Right lung (tissue), 5 donors: ENCODE measurements around the gene PIK3R2. TPM values are rescaled to one million over a fixed set of nuclear protein-coding genes. Genes with fewer than 3 reads are reported as not detected.
"Not testable (repeated sequence)": the region's sequence is repeated elsewhere in the genome, so short reads cannot be mapped to it uniquely, and the experiment has no call there.

Experiments used
- DNase-seq, 2 donors: peaks; one replicate each; pipeline ENCODE4 v3.0.0-alpha.2; 2013
- polyA plus RNA-seq, 5 donors: library from polyadenylated mRNA; unstranded; fragments of 120-200 nt; gene quantifications; one replicate each; pipeline versions ENCODE4 v1.2.1 to v1.2.3, GENCODE V29; 2013; ENCODE audit warnings: inconsistent platforms in 1 of 5, low replicate concordance in 1 of 5; ENCODE audit not compliant: insufficient read length in 5 of 5, insufficient read depth in 1 of 5

PIK3R2 gene
- polyA plus RNA-seq, 5 donors: 20.7 to 57.0 (median 27.6) TPM

DNA sequence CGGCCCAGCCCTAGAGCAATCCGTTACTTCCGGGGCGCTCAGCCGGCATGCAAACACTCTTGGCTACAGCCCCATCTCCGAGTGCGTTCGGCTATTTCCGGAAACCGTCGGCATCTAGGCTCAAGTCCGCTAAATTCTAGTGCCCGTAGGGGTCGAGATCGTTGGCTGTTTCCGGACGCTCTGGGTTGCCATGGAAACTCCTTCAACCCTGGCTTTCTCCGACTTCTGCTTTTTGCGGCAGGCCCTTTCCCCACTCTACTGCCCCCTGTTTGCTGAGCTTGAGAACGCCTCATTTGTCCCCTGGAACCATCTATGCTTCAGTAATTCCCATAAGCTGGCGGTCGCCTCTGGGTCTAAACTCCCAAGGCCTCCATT lies 534 bp upstream of the PIK3R2 start:
- DNase-seq: peak; percentile 94 to 97

DNA sequence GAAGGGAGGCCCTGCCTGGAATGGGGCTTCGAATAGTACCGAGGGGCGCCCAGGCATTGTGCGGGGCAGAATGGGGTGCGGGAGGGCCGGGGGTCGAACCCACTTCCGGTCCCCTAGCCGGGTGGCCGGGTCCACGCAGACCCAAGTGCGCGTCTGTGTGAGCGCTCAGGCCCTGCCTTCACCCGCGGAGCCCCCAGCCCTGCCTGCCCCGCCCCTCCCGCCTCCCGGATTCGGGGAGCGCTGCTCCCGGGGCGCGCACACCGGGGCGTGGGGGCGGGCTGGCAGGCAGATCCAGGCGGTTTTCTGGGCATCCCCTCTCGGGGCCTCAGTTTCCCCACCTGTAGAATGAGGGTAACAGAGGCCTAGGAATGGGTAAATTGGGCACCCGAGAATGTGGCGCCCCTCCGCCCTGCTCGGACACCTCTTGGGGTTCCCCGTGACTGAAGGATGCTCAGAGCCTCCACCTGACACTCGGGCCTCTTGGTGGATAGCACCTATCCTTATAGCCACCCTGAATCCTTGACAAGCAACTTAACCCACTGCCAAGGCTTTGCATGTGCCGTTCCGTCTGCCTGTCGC lies 682 bp downstream of the PIK3R2 start:
- no peak for DNase-seq

DNA sequence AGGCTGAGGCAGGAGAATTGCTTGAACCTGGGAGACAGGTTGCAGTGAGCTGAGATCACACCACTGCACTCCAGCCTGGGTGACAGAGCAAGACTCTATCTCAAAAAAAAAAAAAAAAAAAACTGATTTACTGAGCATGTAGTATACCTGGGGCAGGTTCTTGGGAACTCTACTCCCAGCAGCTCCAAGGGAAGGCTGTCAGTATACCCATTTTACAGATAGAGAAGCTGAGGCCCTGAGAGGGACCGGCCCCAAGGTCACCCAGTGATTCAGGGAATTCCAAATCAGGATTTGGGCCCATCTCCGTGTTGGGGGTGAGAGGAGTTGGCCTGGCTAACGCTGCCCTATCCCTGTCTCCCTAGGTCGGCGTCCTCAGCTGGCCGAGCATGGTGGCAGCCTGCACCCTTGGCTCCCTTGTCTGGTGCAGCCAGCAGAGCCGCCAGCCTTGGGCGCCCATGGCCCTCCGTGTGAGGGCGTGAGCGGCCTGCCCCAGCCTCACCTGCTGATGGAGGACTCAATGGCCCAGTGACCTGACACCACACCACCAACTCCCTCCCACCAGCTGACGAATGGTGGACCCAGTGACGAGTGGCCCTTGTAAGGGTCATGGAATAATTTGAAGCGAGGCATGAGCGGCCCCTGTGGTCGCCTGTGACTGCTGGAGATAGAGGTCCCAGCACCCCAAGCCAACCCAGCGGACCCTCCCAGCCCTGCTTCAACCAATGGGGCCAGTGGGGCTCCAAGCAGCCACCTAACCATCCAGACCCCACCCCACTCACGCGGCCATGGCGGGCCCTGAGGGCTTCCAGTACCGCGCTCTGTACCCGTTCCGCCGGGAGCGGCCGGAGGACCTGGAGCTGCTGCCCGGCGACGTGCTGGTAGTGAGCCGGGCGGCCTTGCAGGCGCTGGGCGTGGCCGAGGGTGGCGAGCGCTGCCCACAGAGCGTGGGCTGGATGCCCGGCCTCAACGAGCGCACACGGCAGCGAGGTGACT lies 2.4 kb downstream of the PIK3R2 start:
- no peak for DNase-seq

DNA sequence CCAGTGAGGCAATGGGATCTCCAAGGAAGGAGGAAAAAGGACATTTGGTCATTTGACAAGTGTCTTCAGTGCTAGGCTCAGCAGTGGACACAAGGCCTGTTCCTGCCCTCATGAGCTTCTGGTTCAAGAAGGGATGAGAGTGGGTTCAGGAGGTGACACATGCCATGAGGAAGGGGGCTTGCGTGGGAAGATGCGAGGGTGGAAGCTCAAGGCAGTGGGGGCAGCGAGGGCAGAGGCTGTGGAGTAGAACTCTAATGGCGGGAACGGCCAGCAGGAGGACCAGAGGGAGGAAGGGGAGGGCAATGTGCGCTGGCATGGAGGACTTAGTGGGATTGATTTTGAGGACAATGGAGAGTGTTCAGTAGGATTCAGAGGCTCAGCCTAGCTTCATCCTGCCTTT lies 3.3 kb downstream of the PIK3R2 start:
- DNase-seq: no peak

DNA sequence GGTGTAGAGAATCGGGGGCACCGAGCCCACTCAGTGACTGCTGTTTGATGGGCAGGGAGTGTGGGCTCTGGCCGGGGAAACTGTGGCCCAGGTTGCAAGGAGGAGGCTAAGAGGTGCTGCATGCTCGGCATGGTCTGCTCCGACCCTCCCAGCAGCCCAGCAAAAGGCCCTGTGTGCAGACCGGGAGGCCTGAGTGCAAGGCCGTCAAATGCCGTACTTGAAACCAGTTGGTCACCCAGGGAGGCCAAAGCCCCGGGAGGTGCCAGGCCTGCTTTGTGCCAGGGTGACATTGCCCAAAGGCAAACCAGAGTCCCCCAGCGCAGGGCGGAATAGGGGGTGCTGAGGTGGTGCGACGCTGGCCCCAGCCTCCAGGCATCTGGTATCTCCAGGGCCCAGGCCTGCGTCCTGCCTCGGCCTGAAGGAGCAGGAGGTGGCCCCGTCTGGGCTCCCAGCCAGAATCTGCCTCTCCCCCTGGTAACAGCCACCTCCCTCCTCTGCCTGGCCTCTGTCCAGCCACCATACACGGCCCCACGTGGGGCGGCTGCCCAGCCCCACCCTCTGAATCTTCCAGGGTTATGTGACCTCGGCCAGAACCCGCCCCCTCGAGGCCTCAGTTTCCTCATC lies 4.0 kb downstream of the PIK3R2 start:
- DNase-seq: peak; percentile 86 to 89

DNA sequence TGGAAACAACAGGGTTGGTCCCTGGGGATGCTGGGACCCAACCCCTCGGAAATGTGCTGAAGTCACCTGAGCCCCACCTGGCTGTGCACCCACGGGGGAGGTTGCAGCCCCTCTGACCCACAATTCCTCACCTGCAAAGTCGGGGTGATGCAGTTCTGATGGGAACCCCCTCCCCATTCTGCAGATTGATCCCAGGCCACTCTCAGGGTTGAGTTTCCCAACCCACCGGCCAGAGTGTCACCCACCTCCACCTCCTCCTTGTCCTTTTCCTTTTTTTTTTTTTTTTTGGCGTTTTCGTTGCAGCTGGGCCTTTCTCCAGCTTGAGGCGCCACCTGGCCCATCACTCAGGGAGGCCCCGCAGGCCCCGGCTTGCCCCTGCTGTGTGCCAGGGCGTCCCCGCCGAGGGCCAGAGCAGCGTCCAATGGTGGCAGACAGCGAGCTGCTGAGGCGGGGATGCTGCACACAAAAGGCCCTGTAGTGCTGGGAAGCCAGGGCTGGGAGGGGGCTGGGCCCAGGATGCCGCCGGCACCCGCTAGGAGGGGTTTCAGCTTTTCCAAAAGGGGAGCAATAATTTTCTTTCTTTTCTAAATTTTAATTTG lies 4.6 kb downstream of the PIK3R2 start:
- no peak for DNase-seq

DNA sequence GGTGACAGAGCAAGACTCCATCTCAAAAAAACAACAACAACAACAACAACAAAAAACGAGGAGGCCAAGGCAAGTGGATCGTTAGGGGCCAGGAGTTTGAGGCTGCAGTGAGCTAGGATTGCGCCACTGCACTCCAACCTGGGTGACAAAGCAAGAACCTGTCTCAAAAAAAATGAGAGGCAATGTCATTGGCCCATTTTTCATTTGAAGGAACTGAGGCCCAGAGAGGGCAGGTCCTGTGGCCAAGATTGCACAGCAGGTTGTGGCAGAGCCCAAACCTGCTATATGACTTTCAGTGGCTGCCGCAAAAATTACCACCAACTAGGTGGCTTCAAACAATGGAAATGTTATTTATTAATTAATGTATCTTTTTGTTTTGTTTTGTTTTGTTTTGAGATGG lies 5.5 kb downstream of the PIK3R2 start:
- no peak for DNase-seq

DNA sequence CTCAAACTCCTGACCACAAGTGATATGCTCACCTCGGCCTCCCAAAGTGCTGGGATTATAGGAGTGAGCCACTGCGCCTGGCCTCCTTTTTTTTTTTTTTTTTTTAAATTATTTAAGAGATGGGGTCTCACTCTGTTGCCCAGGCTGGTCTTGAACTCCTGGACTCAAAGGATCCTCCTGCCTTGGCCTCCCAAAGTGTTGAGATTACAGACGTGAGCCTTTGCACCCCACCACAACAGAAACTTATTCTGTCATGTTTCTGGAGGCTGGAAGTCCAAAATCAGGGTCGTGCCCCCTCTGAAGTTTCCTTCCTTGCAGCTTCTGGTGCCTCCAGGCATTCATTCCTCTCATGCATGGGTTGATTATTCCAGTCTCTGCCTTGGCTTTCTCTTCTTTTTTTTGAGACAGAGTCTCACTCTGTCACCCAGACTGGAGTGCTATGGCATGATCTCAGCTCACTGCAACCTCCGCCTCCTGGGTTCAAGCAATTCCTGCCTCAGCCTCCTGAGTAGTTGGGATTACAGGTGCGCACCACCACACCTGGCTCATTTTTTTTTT lies 6.2 kb downstream of the PIK3R2 start:
- not testable (repeated sequence) for DNase-seq

DNA sequence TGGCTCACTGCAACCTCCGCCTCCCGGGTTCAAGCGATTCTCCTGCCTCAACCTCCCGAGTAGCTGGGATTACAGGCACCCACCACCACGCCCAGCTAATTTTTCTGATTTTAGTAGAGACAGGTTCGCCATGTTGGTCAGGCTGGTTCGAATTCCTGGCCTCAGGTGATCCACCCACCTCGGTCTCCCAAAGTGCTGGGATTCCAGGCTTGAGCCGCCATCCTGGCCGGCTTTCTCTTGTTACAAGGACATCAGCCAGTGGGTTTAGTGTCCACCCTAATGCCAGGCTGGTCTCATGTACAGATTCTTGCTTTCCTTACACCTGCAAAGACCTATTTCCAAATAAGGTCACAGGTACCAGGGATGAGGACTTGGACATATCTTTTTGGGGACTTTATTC lies 6.8 kb downstream of the PIK3R2 start:
- no peak for DNase-seq

DNA sequence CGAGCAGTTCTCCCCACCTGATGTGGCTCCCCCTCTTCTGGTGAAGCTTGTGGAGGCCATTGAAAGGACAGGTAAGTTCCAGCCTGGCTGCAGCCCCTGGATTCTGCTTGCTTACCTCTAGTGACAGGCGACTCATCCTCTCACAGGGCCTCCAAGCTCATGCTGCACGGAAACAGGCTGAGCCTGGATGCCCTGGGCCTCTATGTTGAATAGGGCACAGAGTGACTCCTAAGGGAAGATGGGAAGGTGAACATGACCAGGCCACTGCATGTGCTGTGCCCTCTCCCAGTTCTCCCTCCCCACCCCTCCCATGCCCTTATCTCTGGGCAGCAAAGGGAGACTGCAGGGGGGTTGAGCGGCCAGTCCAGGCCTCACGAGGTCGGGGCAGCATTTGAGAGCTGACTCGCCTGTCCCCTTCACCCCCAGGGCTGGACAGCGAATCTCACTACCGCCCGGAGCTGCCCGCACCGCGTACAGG lies 7.6 kb downstream of the PIK3R2 start:
- no peak for DNase-seq

DNA sequence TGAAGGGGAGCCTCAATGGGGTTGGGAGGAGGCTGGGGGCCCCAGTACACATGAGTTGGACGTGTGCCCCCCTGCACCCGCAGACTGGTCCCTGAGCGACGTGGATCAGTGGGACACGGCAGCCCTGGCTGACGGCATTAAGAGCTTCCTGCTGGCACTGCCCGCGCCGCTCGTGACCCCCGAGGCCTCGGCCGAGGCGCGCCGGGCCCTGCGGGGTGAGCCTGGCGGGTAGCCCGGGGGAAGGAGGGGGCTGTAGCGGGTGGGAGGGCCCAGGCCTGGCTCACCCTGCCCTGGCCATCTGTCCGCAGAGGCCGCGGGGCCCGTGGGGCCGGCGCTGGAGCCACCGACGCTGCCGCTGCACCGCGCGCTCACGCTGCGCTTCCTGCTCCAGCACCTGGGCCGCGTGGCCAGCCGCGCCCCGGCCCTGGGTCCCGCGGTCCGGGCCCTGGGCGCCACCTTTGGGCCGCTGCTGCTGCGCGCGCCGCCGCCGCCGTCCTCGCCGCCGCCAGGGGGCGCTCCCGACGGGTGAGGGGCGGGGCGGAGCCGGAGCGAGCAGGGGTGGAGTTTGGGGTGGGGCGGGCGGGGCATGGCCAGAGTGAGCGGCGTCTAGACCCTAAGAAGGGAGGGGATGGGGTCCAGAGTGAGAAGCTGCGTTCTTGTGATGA lies 8.1 kb downstream of the PIK3R2 start:
- peak; percentile 37 to 38 for DNase-seq

DNA sequence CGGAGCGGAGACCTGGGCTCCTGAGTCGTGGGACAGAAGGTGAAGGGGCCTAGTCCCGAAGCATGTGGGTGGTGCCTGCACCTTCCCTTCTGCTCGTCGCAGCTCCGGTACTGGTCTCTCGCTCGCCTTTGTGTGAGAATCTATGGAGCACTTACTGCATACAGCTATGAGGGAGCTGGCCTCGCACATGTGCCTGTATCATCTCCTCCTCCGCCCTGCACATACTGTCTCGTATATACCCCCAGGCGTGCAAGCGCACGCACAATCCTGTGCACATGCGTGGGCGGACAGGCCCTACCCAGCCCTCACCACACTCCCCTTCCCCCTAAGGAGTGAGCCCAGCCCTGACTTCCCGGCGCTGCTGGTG lies 8.7 kb downstream of the PIK3R2 start:
- no peak for DNase-seq

DNA sequence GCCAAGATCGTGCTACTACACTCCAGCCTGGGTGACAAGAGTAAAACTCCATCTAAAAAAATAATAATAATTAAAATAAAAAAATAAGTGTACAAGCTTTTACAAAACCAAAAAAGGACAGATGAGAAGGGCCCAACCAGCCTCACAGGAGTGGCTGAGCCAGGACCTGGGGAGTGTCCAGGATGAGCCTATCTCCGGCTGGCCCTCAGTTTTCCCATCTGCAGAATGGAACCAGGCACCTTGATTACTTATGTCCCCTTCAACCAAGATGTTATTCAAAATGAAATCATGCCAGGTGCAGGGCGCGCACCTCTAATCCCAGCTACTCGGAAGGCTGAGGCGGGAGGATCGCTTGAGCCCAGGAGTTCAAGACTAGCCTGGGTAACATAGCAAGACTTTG lies 11.1 kb downstream of the PIK3R2 start:
- no peak for DNase-seq

DNA sequence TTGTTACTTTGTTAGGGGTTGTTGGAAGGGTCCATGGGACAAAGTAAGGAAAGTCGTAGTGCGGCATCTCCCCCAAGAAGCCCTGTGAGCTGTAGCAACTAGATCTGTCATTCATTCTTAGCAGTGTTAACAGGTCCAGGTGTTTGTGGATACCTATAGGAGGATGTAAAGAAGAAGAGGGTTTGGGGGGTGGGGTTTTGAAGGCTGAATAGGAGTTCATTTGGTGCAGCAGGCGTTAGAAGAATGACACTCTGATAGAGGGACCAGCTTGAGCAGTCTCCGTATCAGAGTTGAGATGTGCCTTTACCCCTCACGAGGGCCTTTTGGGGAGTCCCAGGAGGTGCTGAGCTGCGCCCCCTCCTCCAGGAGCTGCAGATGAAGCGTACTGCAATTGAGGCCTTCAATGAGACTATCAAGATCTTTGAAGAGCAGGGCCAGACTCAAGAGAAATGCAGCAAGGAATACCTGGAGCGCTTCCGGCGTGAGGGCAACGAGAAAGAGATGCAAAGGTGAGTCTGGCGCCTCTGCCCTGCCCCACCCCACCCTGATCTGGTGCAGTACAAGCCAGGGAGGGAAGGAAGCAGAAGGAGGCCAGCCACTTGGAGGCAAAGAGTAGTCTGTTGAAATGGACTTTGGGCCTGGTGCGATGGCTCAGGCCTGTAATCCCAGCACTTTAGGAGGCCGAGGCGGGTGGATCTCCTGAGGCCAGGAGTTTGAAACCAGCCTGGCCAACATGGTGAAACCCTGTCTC lies 13.0 kb downstream of the PIK3R2 start:
- DNase-seq: no peak

DNA sequence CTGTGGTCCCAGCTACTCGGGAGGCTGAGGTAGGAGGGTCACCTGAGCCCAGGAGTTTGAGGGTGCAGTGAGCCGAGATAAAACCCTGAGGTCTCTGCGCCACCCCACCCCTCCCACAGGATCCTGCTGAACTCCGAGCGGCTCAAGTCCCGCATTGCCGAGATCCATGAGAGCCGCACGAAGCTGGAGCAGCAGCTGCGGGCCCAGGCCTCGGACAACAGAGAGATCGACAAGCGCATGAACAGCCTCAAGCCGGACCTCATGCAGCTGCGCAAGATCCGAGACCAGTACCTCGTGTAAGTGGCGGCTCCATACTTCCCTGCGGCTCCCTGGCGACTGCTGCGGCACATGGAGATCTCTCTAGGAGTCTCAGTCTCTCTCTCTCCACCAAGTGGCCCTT lies 14.0 kb downstream of the PIK3R2 start:
- DNase-seq: no peak

DNA sequence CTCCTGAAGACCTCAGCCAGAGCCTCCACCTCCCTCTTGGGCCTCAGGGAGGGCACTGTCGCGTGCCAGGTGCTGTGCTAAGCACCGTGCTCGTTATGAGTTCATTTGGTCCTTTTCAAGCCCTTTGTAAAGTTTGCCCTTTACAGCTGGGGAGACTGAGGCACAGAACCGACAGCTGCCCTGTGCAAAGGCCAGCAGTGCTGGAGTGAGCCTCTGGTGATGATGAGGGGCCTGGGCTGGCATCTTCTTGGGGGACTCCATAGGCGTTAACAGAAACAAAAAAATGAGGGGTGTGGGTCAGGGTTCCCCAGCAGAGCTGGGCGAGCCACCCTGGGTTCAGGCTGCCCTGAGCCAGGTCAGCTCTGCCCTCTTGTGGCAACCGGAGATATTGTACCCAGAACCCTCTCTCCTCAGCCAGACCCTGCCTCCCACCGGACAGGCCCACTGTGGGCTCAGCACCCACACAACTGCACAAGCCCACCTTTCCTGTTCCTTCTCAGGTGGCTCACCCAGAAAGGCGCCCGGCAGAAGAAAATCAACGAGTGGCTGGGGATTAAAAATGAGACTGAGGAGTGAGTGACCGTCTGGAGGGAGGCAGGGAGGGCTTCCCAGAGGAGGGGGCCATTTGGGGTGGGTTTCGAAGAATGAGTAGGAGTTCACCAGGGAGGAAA lies 15.1 kb downstream of the PIK3R2 start:
- no peak for DNase-seq

DNA sequence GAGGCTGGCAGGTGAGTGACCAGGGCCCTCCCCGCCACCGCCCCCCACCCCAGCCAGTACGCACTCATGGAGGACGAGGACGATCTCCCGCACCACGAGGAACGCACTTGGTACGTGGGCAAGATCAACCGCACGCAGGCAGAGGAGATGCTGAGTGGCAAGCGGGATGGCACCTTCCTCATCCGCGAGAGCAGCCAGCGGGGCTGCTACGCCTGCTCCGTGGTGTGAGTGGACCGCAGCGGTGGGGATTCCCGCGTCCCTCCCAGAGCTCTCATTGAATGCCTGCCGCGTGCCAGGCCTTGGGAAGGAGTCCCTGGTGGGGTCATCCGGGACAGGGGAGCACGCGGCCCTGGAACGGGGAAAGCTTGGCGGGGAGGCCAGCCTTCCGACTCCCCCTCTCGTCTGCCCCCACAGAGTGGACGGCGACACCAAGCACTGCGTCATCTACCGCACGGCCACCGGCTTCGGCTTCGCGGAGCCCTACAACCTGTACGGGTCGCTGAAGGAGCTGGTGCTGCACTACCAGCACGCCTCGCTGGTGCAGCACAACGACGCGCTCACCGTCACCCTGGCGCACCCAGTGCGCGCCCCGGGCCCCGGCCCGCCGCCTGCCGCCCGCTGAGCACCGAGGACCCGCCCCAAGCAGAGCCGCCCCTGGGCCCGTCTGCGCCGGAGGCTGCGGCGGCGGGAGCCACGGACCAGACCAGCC lies 15.9 kb downstream of the PIK3R2 start:
- DNase-seq: no peak

DNA sequence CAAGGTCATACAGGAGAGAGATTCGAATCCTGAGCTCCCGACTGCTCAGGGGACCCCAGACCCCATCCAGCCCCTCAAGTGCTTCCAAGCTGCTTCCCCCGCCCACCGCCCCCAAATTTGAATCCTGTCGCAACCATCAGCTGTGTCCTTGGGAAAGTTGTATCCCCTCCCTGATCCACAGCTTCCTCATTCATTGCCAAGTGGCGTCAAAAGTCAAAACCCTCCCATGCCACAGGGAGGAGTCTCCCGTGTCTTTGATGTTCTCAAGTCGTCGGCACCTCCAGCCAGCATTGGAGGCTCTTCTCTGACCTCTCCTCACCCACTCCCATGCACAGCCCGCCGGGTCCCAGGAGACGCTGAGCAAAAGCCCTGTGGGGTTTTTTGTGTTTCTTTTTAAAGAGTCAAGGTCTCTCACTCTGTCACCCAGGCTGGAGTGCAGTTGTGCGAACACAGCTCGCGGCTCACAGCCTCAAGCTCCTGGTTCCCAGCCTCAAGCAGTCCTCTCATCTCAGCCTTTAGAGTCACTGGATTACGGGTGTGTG lies 17.8 kb downstream of the PIK3R2 start:
- DNase-seq: no peak
